Effector memory CD8-positive, alpha-beta T cell (primary cell): Measurements from ENCODE around the gene GDF10.
A peak's percentile ranks its signal among the peaks of the same experiment; 100 is the strongest.

Experiments
- ATAC-seq: fragments of 150-1000 bp; cut with Tn5 transposase; replicated peaks from 2 replicates; pipeline ENCODE4 v1.10.0; 2021; ENCODE audit warnings: mild to moderate bottlenecking, moderate library complexity
- DNase-seq, 3 experiments: peaks; one replicate each; pipeline ENCODE4 v3.0.0; 2021
- H3K27ac Mint-ChIP-seq, 2 donors: one replicate each; pipeline ENCODE4 v1.8.0; 2022; ENCODE audit warnings: mild to moderate bottlenecking in 2 of 2, mixed read lengths in 2 of 2, moderate library complexity in 2 of 2
- H3K27me3 Mint-ChIP-seq, 2 donors: one replicate each; pipeline ENCODE4 v1.8.0; 2022; ENCODE audit warnings: mixed read lengths in 2 of 2
- H3K36me3 Mint-ChIP-seq: one replicate; pipeline ENCODE4 v1.8.0; 2022; ENCODE audit warnings: mild to moderate bottlenecking, moderate library complexity, mixed read lengths; ENCODE audit not compliant: insufficient read depth
- H3K4me1 Mint-ChIP-seq, 2 donors: one replicate each; pipeline ENCODE4 v1.8.0; 2022; ENCODE audit warnings: low read depth in 2 of 2, mixed read lengths in 2 of 2
- H3K4me3 Mint-ChIP-seq, 2 donors: one replicate each; pipeline ENCODE4 v1.8.0; 2022; ENCODE audit warnings: mild to moderate bottlenecking in 2 of 2, mixed read lengths in 2 of 2, moderate library complexity in 2 of 2
- H3K9me3 Mint-ChIP-seq, 2 donors: one replicate each; pipeline ENCODE4 v1.8.0; 2022; ENCODE audit warnings: mixed read lengths in 2 of 2

The GDF10 gene

GRCh38 chr10:47354165-47354564 lies 54.2 kb downstream of the GDF10 start:
- ATAC-seq (no peak), DNase-seq (no peak)
- Mint-ChIP-seq H3K4me3 (no peak overlapping the region), H3K4me1 (no peaks in the 10 kb centered on the region), H3K36me3 (peaks cover 4% of the 10 kb centered on the region), H3K27me3 (peaks cover 4 to 12% of the 10 kb centered on the region in 2 donors), H3K27ac (peak overlapping the region in 1 of 2 donors; percentile 21), H3K9me3 (no peaks in the 10 kb centered on the region)

DNA sequence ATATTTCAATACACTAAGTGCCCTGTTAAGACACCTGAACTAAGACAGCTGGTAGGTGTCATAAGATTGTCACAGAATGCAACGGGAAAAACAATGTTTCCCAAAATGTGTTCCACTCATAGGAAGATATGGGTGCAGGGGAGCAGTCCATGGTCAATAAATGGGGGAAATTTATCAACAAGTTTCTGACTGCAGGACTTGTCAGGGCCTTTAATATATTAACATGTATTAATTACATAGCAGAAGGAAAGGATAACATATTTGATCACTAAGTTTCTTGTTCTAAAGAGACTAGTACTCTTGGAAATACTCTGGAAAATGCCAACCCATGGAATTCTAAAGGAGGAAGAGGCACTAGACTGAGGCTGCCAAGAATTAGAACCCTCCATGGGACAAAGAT lies 54.9 kb downstream of the GDF10 start:
- H3K4me1 Mint-ChIP-seq: no peaks in the 10 kb centered on the region
- no peak for DNase-seq
- H3K27ac Mint-ChIP-seq: no peak overlapping the region

GRCh38 chr10:47356708-47357107 lies 56.7 kb downstream of the GDF10 start:
- DNase-seq (no peak), ATAC-seq (no peak)
- Mint-ChIP-seq H3K4me1 (no peaks in the 10 kb centered on the region), H3K9me3 (no peaks in the 10 kb centered on the region), H3K4me3 (no peak overlapping the region), H3K36me3 (peaks cover 4% of the 10 kb centered on the region), H3K27ac (no peak overlapping the region), H3K27me3 (peaks cover 4 to 18% of the 10 kb centered on the region in 2 donors)

More for the DNA sequence above, 54.9 kb downstream of the GDF10 start:
- Mint-ChIP-seq H3K27me3 (peaks cover 4 to 18% of the 10 kb centered on the region in 2 donors), H3K4me3 (no peak overlapping the region), H3K9me3 (no peaks in the 10 kb centered on the region), H3K36me3 (peaks cover 4% of the 10 kb centered on the region)
- ATAC-seq: no peak

- peaks cover 4% of the 10 kb centered on the region for H3K36me3 Mint-ChIP-seq
- no peak for ATAC-seq
- no peaks in the 10 kb centered on the region for H3K9me3 Mint-ChIP-seq
- H3K27me3 Mint-ChIP-seq: peaks cover 4 to 18% of the 10 kb centered on the region in 2 donors
- DNase-seq: no peak
- no peak overlapping the region for H3K27ac Mint-ChIP-seq
- no peak overlapping the region for H3K4me3 Mint-ChIP-seq
- H3K4me1 Mint-ChIP-seq: no peaks in the 10 kb centered on the region
Observed at GRCh38 chr10:47357131-47357582, 57.2 kb downstream of the GDF10 start.

GRCh38 chr10:47357911-47358310 lies 57.9 kb downstream of the GDF10 start:
- H3K4me1 Mint-ChIP-seq: no peaks in the 10 kb centered on the region
- DNase-seq (no peak), ATAC-seq (no peak)
- H3K27me3 Mint-ChIP-seq: peaks cover 0 to 18% of the 10 kb centered on the region in 2 donors
- H3K27ac Mint-ChIP-seq: no peak overlapping the region
- H3K9me3 Mint-ChIP-seq: no peaks in the 10 kb centered on the region
- no peak overlapping the region for H3K4me3 Mint-ChIP-seq
- H3K36me3 Mint-ChIP-seq: peaks cover 4% of the 10 kb centered on the region

- DNase-seq (no peak), ATAC-seq (no peak)
- H3K4me3 Mint-ChIP-seq: no peak overlapping the region
Observed at GRCh38 chr10:47358457-47358856, 58.5 kb downstream of the GDF10 start.

DNA sequence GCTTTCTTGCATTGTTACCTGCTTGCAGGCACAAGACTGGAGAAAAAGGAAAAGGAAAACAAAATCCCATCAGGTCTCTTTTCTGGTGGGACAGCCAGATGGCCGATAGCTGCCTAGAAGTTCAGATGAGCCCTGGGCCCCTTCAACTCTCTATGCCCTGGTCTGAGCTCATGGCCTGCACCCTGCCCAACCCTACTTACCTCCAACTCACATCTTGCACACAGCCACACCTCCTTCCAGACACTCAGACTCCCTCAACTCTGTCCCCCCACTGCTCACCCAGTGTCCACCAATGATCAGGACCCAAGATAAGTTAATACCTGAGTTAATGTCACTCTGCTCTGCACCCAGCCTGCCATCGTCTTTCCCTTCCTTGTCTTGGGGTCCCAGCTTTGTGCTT lies 59.1 kb downstream of the GDF10 start:
- no peak for DNase-seq
- Mint-ChIP-seq H3K4me3 (no peak overlapping the region), H3K36me3 (peaks cover 6% of the 10 kb centered on the region), H3K27me3 (peaks cover 0 to 18% of the 10 kb centered on the region in 2 donors), H3K4me1 (no peaks in the 10 kb centered on the region), H3K9me3 (no peaks in the 10 kb centered on the region), H3K27ac (peak overlapping the region in 1 of 2 donors; percentile 13)
- no peak for ATAC-seq

More at GRCh38 chr10:47358457-47358856, 58.5 kb downstream of the GDF10 start:
- H3K4me1 Mint-ChIP-seq: no peaks in the 10 kb centered on the region
- no peak overlapping the region for H3K27ac Mint-ChIP-seq
- H3K27me3 Mint-ChIP-seq: peaks cover 0 to 18% of the 10 kb centered on the region in 2 donors
- H3K36me3 Mint-ChIP-seq: peaks cover 6% of the 10 kb centered on the region
- H3K9me3 Mint-ChIP-seq: no peaks in the 10 kb centered on the region

- peak overlapping the region in 1 of 2 donors; percentile 13 for H3K27ac Mint-ChIP-seq
- H3K4me3 Mint-ChIP-seq: no peak overlapping the region
- no peaks in the 10 kb centered on the region for H3K4me1 Mint-ChIP-seq
- no peaks in the 10 kb centered on the region for H3K9me3 Mint-ChIP-seq
- H3K27me3 Mint-ChIP-seq: peaks cover 0 to 12% of the 10 kb centered on the region in 2 donors
- DNase-seq (no peak), ATAC-seq (no peak)
- peaks cover 6% of the 10 kb centered on the region for H3K36me3 Mint-ChIP-seq
Observed at GRCh38 chr10:47359626-47360418, 59.8 kb downstream of the GDF10 start.

DNA sequence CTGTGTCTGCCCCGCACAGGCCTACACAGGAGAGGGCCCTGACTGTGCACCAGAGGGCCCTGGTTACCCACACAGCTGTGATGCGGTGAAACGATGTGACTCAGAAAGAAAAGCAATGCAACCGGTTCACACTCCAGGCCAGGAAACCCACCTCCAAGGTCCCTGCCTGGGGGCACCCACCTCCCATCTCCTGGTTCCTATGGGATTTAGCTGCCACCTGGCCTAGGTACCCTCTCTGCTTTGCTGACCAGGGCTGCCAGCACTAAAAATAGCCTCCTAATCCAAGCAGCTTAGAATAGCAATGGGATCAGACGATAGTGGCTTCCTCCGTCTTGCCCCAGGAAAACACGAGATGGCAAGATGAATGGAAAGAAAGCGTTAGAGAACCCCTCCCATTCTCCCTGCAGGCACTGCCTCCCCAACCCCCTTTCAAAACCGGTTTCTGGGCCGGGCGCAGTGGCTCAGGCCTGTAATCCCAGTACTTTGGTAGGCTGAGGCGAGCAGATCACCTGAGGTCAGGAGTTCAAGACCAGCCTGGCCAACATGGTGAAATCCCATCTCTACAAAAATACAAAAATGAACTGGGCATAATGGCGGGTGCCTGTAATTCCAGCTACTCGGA lies 60.5 kb downstream of the GDF10 start:
- ATAC-seq (no peak), DNase-seq (no peak)
- Mint-ChIP-seq H3K4me3 (no peak overlapping the region), H3K36me3 (peaks cover 6% of the 10 kb centered on the region), H3K4me1 (no peaks in the 10 kb centered on the region), H3K9me3 (no peaks in the 10 kb centered on the region), H3K27ac (no peak overlapping the region), H3K27me3 (peaks cover 7 to 18% of the 10 kb centered on the region in 2 donors)

DNA sequence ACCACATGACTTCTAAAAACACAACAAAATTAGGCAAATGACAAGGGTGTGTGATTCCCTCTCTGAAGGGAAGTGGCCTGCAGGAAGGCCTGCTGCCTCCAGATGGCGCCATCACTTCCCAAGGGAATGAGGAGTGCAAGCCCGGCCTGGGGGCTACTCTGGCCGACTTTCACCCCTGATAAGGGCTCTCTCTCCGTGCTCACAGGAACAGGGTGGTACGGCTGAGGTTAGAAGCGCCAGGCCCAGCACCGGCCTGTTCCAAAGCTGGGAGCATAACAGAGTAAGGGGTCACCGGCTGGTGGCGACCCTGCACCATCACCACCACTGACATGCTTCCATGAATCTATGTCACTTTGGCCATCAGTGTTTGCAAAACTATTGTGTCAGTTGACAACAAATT lies 61.3 kb downstream of the GDF10 start:
- Mint-ChIP-seq H3K27me3 (peaks cover 7 to 24% of the 10 kb centered on the region in 2 donors), H3K36me3 (peaks cover 6% of the 10 kb centered on the region), H3K4me1 (no peaks in the 10 kb centered on the region), H3K27ac (no peak overlapping the region), H3K4me3 (no peak overlapping the region), H3K9me3 (no peaks in the 10 kb centered on the region)
- no peak for DNase-seq
- no peak for ATAC-seq

GRCh38 chr10:47362199-47362598 lies 62.2 kb downstream of the GDF10 start:
- no peak overlapping the region for H3K27ac Mint-ChIP-seq
- H3K4me3 Mint-ChIP-seq: no peak overlapping the region
- DNase-seq: no peak
- H3K36me3 Mint-ChIP-seq: peaks cover 4% of the 10 kb centered on the region
- no peaks in the 10 kb centered on the region for H3K4me1 Mint-ChIP-seq
- peaks cover 7 to 24% of the 10 kb centered on the region in 2 donors for H3K27me3 Mint-ChIP-seq
- ATAC-seq: no peak
- H3K9me3 Mint-ChIP-seq: no peaks in the 10 kb centered on the region
